Measurements from ENCODE around the gene WFS1. TPM values are rescaled to one million over a fixed set of nuclear protein-coding genes. Genes with fewer than 3 reads are reported as not detected.
A peak's percentile ranks its signal among the peaks of the same experiment; 100 is the strongest.

Gene WFS1
- total RNA-seq, 1 donor from 2014 or later: 3.7 TPM

DNA sequence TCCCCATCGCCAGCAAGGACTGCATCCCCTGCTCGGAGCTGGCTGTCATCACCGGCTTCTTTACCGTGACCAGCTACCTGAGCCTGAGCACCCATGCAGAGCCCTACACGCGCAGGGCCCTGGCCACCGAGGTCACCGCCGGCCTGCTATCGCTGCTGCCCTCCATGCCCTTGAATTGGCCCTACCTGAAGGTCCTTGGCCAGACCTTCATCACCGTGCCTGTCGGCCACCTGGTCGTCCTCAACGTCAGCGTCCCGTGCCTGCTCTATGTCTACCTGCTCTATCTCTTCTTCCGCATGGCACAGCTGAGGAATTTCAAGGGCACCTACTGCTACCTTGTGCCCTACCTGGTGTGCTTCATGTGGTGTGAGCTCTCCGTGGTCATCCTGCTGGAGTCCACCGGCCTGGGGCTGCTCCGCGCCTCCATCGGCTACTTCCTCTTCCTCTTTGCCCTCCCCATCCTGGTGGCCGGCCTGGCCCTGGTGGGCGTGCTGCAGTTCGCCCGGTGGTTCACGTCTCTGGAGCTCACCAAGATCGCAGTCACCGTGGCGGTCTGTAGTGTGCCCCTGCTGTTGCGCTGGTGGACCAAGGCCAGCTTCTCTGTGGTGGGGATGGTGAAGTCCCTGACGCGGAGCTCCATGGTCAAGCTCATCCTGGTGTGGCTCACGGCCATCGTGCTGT, 31.5 kb downstream of the WFS1 start:
- ATAC-seq: no peak

DNA sequence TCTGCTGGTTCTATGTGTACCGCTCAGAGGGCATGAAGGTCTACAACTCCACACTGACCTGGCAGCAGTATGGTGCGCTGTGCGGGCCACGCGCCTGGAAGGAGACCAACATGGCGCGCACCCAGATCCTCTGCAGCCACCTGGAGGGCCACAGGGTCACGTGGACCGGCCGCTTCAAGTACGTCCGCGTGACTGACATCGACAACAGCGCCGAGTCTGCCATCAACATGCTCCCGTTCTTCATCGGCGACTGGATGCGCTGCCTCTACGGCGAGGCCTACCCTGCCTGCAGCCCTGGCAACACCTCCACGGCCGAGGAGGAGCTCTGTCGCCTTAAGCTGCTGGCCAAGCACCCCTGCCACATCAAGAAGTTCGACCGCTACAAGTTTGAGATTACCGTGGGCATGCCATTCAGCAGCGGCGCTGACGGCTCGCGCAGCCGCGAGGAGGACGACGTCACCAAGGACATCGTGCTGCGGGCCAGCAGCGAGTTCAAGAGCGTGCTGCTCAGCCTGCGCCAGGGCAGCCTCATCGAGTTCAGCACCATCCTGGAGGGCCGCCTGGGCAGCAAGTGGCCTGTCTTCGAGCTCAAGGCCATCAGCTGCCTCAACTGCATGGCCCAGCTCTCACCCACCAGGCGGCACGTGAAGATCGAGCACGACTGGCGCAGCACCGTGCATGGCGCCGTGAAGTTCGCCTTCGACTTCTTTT, 32.2 kb downstream of the WFS1 start:
- no peak for ATAC-seq

DNA sequence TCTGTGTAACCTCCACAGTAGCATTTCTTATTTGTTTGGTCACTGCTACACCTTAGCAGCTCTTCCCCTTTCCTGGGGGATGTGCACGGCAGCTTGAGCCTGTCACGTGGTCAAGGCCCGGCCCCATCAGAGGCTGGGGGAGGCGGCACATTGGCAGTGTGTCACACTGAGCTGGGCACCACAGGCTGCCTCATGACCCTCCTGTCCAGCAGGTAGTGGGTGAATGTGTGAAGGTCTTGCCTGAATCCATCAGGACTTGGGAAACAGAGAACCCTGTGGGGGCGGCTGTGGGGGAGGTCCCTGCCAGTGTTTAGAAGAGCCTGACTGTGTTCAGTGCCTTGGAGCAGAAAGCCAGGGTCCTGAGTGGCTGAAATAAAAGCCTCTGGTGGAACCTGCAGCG, 33.2 kb downstream of the WFS1 start:
- no peak for ATAC-seq

DNA sequence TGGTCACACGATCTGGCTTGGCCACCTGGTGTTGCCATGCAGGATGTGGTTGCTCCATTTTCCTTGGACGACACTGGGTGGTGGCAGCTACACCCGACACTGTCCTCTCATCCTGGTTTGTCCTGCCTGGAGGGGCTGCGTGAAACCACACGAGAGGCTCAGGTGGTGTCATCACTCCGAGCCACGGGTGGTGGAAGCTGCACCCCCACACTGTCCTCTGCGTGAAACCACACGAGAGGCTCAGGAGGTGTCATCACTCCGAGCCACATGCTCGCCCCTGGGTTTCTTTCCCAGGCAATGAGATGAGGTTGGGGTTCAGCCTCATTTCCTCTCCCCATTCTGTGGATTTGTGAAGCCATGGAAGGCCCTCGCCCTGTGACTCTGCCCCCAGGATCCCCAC, 34.3 kb downstream of the WFS1 start:
- ATAC-seq: no peak

DNA sequence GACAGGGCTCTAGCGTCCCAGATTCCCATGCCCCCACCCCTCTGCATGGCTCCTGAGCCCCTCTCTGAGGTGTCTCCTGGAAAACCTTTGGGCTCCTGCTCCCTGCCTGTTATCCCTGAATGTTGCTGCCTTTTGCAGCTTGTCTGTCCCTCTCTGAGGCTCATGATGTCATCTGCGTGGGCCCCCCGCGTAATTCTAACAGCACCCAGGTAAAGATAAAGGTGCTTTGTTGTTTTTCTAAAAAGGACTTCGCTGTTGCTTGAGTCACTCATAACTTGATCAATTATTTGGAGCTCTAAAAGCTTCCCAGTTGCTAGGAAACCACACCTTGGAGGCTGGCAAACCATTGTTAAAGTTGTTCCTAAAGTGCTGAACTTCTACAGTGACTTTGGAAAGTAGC, 36.6 kb downstream of the WFS1 start:
- ATAC-seq: no peak

DNA sequence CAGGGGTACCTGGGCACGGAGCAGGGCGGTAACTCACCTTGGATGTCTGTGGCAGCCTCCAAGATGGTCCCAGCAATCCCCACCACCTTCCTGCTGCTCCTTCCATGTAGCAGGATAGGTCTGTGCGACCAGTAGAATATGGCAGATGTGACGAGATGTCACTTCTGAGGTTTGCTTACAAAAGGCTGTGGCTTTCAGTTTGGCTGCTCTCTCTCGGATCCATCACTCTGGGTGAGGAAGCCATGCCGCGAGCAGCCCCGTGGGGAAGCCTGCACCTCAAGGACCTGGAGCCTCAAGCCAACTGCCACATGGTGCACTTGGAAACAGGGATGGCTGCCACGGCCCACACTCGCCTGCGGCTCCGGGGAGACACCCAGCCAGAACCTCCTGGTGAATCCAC, 37.6 kb downstream of the WFS1 start:
- ATAC-seq: no peak

DNA sequence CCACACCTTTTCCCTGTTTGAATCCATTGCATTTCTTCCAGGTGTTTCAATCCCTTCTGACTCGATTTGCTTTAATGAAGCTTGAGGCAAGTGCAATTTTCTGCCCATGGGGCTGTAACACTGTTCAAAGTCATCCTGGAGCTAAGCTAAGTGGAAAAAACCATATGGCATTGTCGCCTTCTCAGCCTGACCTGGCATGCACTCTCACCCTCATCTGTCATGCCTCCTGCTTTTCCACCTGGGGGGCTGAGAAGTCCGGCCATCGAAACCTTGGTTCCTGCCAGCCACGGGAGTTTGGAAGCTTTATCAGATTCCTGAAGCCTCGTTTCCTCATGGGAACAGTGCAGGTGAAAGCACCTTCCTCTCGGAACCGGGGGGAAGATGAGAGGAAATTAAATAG, 38.2 kb downstream of the WFS1 start:
- no peak for ATAC-seq

DNA sequence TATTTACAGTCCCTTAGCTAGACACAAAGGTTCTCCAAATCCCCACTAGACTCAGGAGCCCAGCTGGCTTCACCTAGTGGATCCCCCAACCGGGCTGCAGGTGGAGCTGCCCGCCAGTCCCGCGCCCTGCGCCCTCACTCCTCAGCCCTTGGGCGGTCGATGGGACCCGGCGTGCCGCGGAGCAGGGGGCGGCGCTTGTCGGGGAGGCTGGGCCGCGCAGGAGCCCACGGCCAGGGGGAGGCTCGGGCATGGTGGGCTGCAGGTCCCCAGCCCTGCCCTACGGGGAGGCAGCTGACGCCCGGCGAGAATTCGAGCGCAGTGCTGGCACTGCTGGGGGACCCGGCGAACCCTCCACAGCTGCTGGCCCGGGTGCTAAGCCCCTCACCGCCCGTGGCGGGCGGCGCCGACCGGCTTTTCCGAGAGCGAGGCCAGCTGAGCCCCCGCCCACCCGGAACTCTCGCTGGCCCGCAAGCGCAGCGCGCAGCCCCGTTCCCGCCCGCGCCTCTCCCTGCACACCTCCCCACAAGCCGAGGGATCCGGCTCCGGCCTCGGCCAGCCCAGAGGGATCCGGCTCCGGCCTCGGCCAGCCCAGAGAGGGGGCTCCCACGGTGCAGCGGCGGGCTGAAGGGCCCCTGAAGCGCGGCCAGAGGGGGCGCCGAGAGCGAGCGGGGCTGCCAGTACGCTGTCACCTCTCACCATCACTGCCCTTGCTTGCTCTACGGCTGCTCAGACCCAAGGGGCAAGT, 39.4 kb downstream of the WFS1 start:
- no peak for ATAC-seq

DNA sequence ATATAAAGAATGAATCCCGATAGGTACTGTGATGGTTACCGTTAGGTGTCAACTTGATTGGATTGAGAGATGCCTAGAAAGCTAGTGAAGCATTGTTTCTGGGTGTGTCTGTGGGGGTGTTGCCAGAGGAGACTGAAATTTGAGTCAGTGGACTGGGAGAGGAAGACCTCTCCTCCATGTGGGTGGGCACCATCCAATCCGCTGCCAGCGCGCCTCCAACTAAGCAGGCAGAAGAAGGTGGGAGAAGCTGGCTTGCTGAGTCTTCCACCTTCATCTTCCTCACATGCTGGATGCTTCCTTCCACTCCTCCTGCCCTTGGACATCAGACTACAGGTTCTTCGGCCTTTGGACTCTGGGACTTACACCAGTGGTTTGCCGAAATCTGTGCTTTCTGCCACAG, 40.1 kb downstream of the WFS1 start:
- ATAC-seq: no peak

DNA sequence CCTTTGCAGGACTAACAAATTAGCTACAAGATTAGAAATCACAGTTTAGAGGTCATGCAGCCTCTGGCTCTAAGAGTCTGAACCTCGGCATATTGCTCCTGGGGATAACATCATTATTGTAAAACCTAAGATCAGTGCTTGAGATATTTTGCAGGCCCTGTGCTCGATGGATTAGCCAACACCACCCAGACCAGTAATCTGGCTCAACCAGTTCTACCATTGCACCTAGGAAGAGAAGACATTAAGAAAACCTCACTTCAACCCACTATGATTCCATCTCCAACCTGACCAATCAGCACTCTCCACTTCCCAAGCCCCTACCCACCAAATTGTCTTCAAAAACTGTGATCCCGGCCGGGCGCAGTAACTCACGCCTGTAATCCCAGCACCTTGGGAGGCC, 43.6 kb downstream of the WFS1 start:
- peak; percentile 62 for ATAC-seq

DNA sequence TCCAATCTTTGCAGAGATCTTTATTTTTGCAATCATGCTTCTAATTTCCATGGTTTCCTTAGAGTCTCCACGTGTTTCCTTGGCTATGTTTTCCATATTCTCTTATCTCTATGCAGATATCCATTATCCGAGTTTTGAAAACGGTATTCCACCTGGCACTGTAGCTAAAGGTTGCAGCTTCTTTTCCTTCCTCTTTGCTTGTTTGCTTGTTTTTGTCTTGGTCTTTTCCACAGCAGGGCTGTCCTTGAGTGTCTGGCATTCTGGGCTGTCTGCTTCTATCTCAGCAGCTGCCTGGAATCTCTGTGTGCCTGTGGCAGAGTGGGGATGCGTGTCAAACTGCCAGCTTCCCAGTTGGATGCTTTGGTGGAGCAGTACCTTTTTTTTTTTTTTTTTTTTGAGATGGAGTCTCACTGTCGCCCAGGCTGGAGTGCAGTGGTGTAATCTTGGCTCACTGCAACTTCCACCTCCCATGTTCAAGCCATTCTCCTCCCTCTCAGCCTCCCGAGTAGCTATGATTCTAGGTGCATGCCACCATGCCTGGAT, 46.9 kb downstream of the WFS1 start:
- ATAC-seq: no peak

DNA sequence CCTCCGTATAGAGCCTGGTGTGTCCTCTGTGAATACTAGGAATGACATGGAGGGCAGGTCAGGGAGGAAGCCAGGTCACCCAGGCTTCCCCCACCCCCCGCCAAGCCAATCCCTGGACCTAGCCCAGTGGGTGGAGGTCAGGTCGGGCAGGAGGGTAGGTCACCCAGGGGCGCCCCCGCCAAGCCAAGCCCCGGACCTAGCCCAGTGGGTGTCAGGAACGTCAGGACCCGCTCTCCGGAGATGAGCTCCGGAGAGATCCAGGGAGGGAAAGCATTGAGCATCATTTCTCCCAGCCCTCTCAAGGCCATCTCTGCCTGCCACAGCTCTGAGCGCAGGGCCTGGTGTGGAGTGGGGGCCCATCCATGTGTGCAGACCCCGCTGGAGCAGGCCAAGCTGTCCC, 48.6 kb downstream of the WFS1 start:
- ATAC-seq: no peak

DNA sequence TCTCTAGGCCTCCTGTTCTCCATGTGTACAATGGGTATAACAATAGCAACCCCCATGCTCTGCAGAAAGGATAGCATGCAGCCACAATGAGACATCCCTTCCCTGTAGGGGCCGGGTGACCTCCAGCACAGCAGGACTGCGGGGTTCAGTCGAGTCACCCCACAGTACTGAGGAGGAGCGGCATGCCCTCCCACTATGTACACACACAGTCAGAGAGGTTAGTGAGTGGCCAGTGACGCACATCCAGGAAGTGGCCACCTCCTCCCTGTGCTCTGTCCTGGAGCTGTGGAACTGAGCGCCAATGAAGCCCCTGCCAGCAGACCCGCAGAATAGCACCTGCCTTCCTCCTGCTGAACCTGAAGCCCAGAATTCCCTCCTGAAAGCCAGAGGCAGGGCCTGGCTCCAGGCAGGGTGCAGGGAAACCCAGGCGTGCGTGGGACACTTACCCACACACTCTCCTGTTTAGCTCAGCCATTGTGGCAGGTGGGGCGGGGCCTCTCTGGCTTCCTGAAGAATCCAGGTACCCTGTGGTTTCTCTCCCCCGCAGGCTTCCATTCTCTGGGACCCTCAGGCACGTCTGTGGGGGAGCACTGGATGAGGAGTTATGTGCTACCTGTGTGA, 50.0 kb downstream of the WFS1 start:
- ATAC-seq: peak; percentile 51

DNA sequence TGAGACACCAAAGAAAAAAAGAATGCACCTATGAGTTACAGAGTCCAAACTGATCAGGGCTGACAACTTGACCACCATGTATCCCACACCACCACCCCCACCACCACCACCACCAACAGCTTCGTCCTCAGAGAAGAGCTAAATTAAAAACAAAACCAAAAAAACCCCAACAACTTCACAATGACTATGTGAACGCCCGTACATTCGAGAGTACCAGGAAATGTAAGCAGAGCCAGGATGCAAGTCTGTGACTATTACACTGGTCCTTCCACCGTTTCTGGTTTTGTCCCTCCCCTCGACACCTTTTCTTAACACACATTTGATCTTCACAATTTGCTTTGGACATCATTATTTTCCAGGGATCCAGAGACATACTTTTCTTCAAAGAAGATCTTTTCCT, 51.0 kb downstream of the WFS1 start:
- ATAC-seq: no peak

DNA sequence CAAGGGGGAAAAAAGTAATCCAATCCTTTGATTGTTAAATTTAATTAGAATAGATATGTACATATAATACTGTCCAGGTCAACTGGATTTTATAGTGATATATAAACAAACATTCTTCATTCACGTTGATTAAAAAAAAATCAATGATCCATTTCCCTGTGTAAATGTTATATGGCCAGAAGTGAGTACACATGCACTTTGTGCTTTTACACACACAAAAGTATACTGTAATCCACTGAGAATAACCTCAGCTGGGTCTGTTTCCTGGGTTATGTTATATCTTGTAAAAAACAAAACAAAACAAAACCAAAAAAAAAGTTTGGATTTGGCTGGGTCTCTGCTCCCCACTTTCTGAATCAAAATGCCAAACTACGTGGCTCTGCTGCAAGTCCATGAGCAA, 51.7 kb downstream of the WFS1 start:
- ATAC-seq: no peak

DNA sequence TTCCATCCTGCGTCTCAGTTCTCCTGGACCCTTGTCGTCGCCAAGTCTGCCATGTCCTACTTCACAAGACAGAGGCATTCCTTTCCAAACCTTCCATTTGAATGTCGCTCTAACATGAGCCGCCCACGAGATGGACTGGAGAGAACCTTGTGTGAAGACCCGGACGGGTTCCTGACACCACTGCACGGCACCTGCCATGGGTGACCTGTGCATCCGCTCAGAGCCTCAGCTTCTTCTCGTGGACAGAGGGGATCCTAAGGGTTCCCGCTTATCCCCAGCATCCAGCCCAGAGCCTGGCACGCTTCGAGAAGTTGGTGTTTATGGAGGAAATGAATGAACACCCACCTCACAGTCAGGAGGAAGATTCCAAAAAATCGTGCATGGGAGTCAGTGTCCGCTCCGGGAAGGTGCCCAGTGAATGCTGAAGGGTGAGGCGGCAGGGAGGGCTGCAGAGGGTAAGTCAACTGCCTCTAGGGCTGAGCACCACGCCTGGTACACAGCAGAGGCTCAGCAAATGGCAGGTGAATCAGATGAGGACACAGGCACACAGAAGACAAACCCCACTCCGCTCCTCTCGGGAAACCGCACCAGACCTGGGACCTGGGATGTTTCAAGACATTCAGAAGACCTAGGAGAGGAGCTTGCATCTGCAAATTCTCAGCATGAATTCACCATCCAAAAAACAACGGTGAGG, 52.6 kb downstream of the WFS1 start:
- no peak for ATAC-seq

DNA sequence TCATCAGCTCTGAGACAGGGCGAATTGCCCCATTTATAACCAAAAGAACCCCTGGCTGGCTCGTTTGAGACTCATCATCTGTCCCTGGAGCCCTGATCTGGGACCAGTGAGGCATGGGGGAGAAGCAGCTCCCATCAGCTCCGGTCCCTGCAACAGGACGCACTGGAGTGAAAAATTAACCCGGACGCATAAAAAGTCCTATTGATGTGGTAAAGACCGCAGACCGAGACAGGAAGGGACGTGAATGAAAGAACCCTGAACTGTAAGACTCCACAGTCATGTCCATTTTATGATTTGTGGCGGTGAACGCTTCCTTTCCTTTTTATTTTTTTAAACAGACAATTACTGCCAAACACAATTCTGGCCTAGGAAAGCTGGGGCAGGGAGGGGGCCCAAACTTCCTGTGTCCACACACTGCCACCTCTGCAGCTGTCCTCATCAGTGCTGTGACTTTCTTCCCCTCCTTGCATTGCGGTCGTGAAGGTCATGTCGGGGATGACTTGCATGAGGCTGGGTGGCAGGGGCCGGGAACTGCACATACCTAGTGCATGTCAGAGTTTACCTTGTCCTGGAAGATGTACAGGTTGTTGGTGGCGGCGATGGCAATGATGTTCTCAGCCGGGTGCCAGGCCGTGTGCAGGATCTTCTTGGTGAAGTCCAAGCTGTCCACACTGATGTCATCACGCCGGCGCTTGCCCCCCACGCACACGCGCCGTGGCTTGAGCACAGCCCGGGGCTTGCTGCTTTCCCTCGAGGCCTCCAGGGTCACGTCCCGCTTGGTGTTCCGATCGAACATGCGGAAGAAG, 53.3 kb downstream of the WFS1 start:
- no peak for ATAC-seq

DNA sequence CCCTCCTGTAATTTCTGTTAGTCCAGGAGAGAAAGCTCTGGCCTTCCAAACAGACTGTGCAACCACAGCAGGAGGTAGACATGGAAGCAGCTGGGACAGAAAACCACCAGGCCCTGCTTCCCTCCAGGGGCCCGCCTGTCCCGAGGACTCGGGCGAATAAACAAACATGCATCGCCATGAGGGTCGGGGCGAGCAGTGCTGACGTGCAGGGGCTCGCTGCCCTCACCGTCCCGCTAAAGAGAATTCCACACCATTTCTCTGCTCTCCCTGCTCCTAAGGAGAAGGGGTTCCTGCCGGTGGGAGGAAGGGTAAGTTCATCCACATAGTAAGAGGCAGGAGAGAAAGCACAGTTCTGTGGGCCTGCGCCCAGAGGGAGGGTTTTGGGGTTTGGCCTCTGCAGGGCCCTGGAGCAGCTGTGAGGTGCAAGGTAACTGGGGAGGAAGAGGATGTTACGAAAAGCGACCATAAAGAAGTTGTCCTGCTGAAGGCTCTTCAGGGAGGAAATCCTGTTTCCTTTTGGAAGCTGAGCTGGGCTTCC, 54.9 kb downstream of the WFS1 start:
- no peak for ATAC-seq

DNA sequence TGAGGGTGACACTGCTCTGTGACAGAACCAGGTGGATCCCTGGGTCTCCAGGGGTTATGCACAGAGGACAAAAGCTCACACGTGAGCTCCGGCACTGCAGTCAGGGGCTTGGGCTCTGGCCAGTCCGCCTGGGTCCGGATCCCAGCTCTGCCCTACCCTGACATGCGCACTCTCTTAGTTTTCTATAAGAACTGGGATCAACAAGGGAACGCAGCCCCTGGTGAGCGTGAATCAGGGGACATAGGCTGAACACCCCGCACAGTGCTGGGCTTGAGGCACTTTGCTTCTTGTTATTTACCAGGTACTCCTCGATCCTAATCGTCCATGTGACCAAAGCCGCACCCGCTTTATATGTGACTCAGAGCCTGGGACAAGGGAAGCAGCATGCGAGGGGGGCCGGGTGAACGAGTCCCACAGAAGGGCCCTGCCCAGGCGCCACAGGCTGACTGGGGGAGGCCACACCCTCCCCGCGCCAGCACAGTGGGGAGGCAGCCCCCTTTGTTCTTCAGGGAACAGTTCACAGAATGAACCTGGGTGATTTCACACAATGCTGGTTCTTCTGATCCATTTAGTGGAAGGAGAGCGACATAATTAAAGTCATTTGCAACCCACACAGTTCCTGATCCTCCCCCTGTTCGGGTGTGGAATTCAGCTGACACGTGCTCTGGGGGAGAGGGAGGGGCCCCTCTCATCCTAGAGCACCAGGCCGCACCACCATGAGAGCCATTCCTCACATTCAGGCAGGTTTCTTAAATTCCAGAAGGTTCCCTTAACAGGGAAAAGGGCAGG, 55.5 kb downstream of the WFS1 start:
- ATAC-seq: peak; percentile 85

DNA sequence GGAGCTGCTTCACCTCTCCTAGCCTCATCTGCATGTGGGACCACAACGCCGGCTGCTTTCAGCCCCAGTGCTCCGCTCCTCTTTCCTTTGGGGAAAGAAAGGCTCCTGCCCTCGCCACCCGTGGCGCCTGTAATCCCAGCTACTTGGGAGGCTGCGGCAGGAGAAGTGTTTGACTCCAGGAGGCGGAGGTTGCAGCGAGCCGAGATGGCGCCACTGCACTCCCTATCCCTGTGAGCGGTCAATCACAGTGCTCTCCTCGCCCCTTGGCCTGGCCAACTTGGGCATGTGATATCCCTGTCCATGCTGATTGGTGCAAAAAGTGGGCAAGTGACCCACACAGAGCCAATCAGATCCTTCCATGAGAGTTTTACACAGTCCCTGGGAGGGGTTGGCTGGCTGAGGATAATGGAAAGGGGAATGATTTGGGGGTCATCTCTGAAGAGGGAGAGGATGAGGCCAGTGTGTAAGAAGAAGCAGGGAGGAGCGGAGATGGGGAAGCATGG, 56.2 kb downstream of the WFS1 start:
- ATAC-seq: no peak
